Measurements from ENCODE around the gene BIRC2.

The BIRC2 gene

GRCh38 chr11:102306817-102307726 lies 39.9 kb upstream of the BIRC2 start:
- no peak for TF ChIP-seq CTCF (conservative IDR thresholded peaks at IDR 0.05; ENCODE audit: low read depth)
- peak overlapping the region; percentile 97 for H3K27ac ChIP-seq

GRCh38 chr11:102307727-102308038 lies 39.3 kb upstream of the BIRC2 start:
- H3K27ac ChIP-seq = no peak overlapping the region; the same call in 1 of the 2 replicates
- DNase-seq (ENCODE audit: low spot score) = no peak
- ChIA-PET CTCF (interaction anchor here (0.6 kb wide), 1 partner anchor 110 kb away, joined by 3 read pairs; no protein-coding TSS in a partner anchor), POLR2A (ENCODE audit: low non-redundant PET) (no interaction called here)
- TF ChIP-seq CTCF (conservative IDR thresholded peaks at IDR 0.05; ENCODE audit: low read depth) = no peak

More at GRCh38 chr11:102306817-102307726, 39.9 kb upstream of the BIRC2 start:
- DNase-seq (ENCODE audit: low spot score) = no peak
- ChIA-PET CTCF (interaction anchor here (0.6 to 1.0 kb wide), 2 partner anchors 13 to 110 kb away, joined by 3 read pairs; no protein-coding TSS in a partner anchor), POLR2A (ENCODE audit: low non-redundant PET) (no interaction called here)

GRCh38 chr11:102309621-102310541 lies 37.1 kb upstream of the BIRC2 start:
- no peak for TF ChIP-seq CTCF (conservative IDR thresholded peaks at IDR 0.05; ENCODE audit: low read depth)
- DNase-seq (ENCODE audit: low spot score) = no peak
- POLR2A ChIA-PET (ENCODE audit: low non-redundant PET) = no interaction called here
- CTCF ChIA-PET = interaction anchor here (0.6 kb wide), 1 partner anchor 61 kb away, joined by 3 read pairs; no protein-coding TSS in a partner anchor
- peak overlapping the region; percentile 58 for H3K27ac ChIP-seq

GRCh38 chr11:102312667-102313066 lies 34.3 kb upstream of the BIRC2 start:
- POLR2A ChIA-PET (ENCODE audit: low non-redundant PET) = no interaction called here
- H3K27ac ChIP-seq = peak overlapping the region; percentile 70; the same call in 1 of the 2 replicates
- CTCF ChIA-PET = interaction anchor here (1.3 kb wide), 1 partner anchor 29 kb away, joined by 4 read pairs; no protein-coding TSS in a partner anchor
- TF ChIP-seq CTCF (conservative IDR thresholded peaks at IDR 0.05; ENCODE audit: low read depth) = no peak
- no peak for DNase-seq (ENCODE audit: low spot score)

- DNase-seq (ENCODE audit: low spot score) = no peak
- TF ChIP-seq CTCF (conservative IDR thresholded peaks at IDR 0.05; ENCODE audit: low read depth) = no peak
- POLR2A ChIA-PET (ENCODE audit: low non-redundant PET) = no interaction called here
- H3K27ac ChIP-seq = peak overlapping the region; percentile 70
- CTCF ChIA-PET = interaction anchor here (0.7 to 1.3 kb wide), 2 partner anchors 28 to 45 kb away, joined by 3 to 4 read pairs; no protein-coding TSS in a partner anchor
Measured at GRCh38 chr11:102313238-102313940, 33.6 kb upstream of the BIRC2 start.
